Right cardiac atrium (tissue), 5 donors: Measurements from ENCODE around the gene MPST. TPM values are rescaled to one million over a fixed set of nuclear protein-coding genes. Genes with fewer than 3 reads are reported as not detected.

Experiments used
- ATAC-seq, 2 donors: fragments of 200-7000 bp; cut with Tn5 transposase; one replicate each; pipeline versions ENCODE4 v1.8.0 to v1.9.1; 2020; ENCODE audit warnings: moderate library complexity in 2 of 2, mild to moderate bottlenecking in 1 of 2
- DNase-seq, 3 donors: peaks; one replicate each; pipeline ENCODE4 v3.0.0-alpha.2; 2020
- H3K27ac ChIP-seq: one replicate; pipeline ENCODE4 v1.5.1; 2013; ENCODE audit warnings: mild to moderate bottlenecking, low read length, control low read depth, moderate library complexity
- H3K27me3 ChIP-seq: one replicate; pipeline ENCODE4 v1.6.1; 2013; ENCODE audit not compliant: control insufficient read depth, insufficient read depth
- H3K4me1 ChIP-seq: one replicate; pipeline ENCODE4 v1.6.1; 2013; ENCODE audit warnings: low read length; ENCODE audit not compliant: control insufficient read depth, insufficient read depth
- H3K4me3 ChIP-seq: one replicate; pipeline ENCODE4 v1.5.1; 2013; ENCODE audit warnings: low read length, control low read depth
- H3K9me3 ChIP-seq: one replicate; pipeline ENCODE4 v1.6.1; 2013; ENCODE audit warnings: low read length; ENCODE audit not compliant: control insufficient read depth
- WGBS: extraction: QIAGEN DNeasy Blood & Tissue Kit; methylation state at CpG from one replicate; pipeline ENCODE4 v1.1.7; 2013; 5-methylcytosine and 5-hydroxymethylcytosine counted together
- intact Hi-C, 4 donors: fragments of 100-400 bp; cut with DNase I; formaldehyde crosslinking; loops; one replicate each; pipeline versions ENCODE4 v1.11.0 to v1.14.0; 2022 to 2023
- long read RNA-seq, 4 donors: library from polyadenylated mRNA; unstranded; transcript quantifications; one replicate each; pipeline ENCODE4 v2.0.0, GENCODE V29; 2020 to 2021
- polyA plus RNA-seq: library from polyadenylated mRNA; stranded (reverse); fragments of 200-250 nt; gene quantifications from one replicate; pipeline ENCODE4 v1.2.3, GENCODE V29; 2013
- total RNA-seq, 4 donors: library from RNA; stranded (reverse); fragmentation: NEBNext Ultra II Directional; extraction: Animal tissue kit (Norgen Biotek cat#: 25700); gene quantifications; one replicate each; pipeline ENCODE4 v1.2.1, GENCODE V29; 2021
- donor health status: healthy with polysubstance abuse.
- donor health status: DM: no; HTN: yes; CAD: no.
- donor health status: DM: no; HTN: no; CAD: no.
- donor health status: DM: no; HTN: yes; CAD: no; lungs with severe emphysema.
- donor health status: DM: yes; HTN: yes; CAD: no.

Gene MPST
- total RNA-seq (10 to 100 TPM; 49.6 to 65.7 (median 54.2) TPM), polyA plus RNA-seq (93.0 TPM)
- long read RNA-seq, donor 1, transcript MPST-206 (3 exons, 1,331 nt), result major isoform, 183 of 256 reads
- long read RNA-seq, donor 1, transcript MPST-203 (3 exons, 1,345 nt), result minor isoform, 25 of 256 reads
- long read RNA-seq, donor 1, partial matches to known transcripts, result 21 of 256 reads
- long read RNA-seq, donor 1, other reads (novel, unspliced or antisense), result 22 of 256 reads
- long read RNA-seq, donor 2, transcript MPST-203 (3 exons, 1,345 nt), result minor isoform, 15 of 147 reads
- long read RNA-seq, donor 2, transcript MPST-206 (3 exons, 1,331 nt), result major isoform, 97 of 147 reads
- long read RNA-seq, donor 2, partial matches to known transcripts, result 14 of 147 reads
- long read RNA-seq, donor 2, other reads (novel, unspliced or antisense), result 18 of 147 reads
- long read RNA-seq, donor 3, transcript MPST-206 (3 exons, 1,331 nt), result major isoform, 122 of 254 reads
- long read RNA-seq, donor 3, transcript MPST-201 (4 exons, 1,504 nt), result minor isoform, 5 of 254 reads
- long read RNA-seq, donor 3, transcript MPST-203 (3 exons, 1,345 nt), result minor isoform, 49 of 254 reads
- long read RNA-seq, donor 3, partial matches to known transcripts, result 52 of 254 reads
- long read RNA-seq, donor 3, other reads (novel, unspliced or antisense), result 24 of 254 reads
- long read RNA-seq, donor 4, transcript MPST-203 (3 exons, 1,345 nt), result minor isoform, 22 of 181 reads
- long read RNA-seq, donor 4, transcript MPST-201 (4 exons, 1,504 nt), result minor isoform, 6 of 181 reads
- long read RNA-seq, donor 4, transcript MPST-206 (3 exons, 1,331 nt), result major isoform, 99 of 181 reads
- long read RNA-seq, donor 4, partial matches to known transcripts, result 13 of 181 reads
- long read RNA-seq, donor 4, other reads (novel, unspliced or antisense), result 40 of 181 reads

GRCh38 chr22:37019309-37020191, at the start of gene MPST, which contains the start of gene TST:
TSS of gene MPST (plus strand) at chr22:37019742. CDS start at chr22:37019837, 95 bp downstream.
TSS of gene TST (minus strand) at chr22:37019447. CDS start at chr22:37018732, 715 bp downstream.
- H3K27ac ChIP-seq, result peak within 1 kb of the TSS; percentile 97
- H3K4me1 ChIP-seq, result peaks cover 24% of the 10 kb centered on the region
- under 1% methylated on average over 105 of the region's 107 CpGs for WGBS
- H3K9me3 ChIP-seq, result no peaks in the 10 kb centered on the region
- H3K4me3 ChIP-seq, result peak within 1 kb of the TSS; percentile 69
- intact Hi-C loops, result no loop called here
- DNase-seq (peak; percentile 85 to 95 (median 93)), ATAC-seq (peak; percentile 87 to 88)
- no peaks in the 10 kb centered on the region for H3K27me3 ChIP-seq

- WGBS, result 75% methylated on average over 19 of the region's 19 CpGs
- H3K4me3 ChIP-seq, result no peak overlapping the region
- no peaks in the 10 kb centered on the region for H3K27me3 ChIP-seq
- no peaks in the 10 kb centered on the region for H3K4me1 ChIP-seq
- intact Hi-C loops, result loop anchor here in 2 of 4 donors (10.0 kb wide), 3 partner anchors 97 to 187 kb away; partner anchors contain the start of gene NCF4 (in 1 of the 2)
- DNase-seq (no peak), ATAC-seq (no peak)
- H3K9me3 ChIP-seq, result no peaks in the 10 kb centered on the region
- H3K27ac ChIP-seq, result no peak overlapping the region
These were observed 48.0 kb upstream of the MPST start for GRCh38 chr22:36971341-36972125.

GRCh38 chr22:36976606-36977005, 42.9 kb upstream of the MPST start:
- DNase-seq, result no peak
- ATAC-seq, result no peak
- WGBS, result 90% methylated on average over 4 of the region's 4 CpGs
- Histone ChIP-seq H3K27me3 (no peaks in the 10 kb centered on the region), H3K9me3 (no peaks in the 10 kb centered on the region), H3K27ac (no peak overlapping the region), H3K4me1 (no peaks in the 10 kb centered on the region), H3K4me3 (no peak overlapping the region)
- intact Hi-C loops, result loop anchor here in 3 of 4 donors (5.0 to 10.0 kb wide), 4 partner anchors 102 to 194 kb away; partner anchors contain the start of gene NCF4 (in 1 of the 3)

GRCh38 chr22:36977401-36977861, 42.1 kb upstream of the MPST start:
- 21% methylated on average over 13 of the region's 13 CpGs for WGBS
- ATAC-seq (peak; percentile 73 to 77), DNase-seq (peak; percentile 51 to 84 (median 84))
- intact Hi-C loops, result loop anchor here in 3 of 4 donors (5.0 to 10.0 kb wide), 4 partner anchors 103 to 195 kb away; partner anchors contain the start of gene NCF4 (in 1 of the 3)
- Histone ChIP-seq H3K4me1 (no peaks in the 10 kb centered on the region), H3K27ac (no peak overlapping the region), H3K4me3 (peak overlapping the region; percentile 39), H3K9me3 (no peaks in the 10 kb centered on the region), H3K27me3 (no peaks in the 10 kb centered on the region)

GRCh38 chr22:36977947-36978660, 41.4 kb upstream of the MPST start:
- Histone ChIP-seq H3K27ac (no peak overlapping the region), H3K4me3 (peak overlapping the region; percentile 39), H3K9me3 (no peaks in the 10 kb centered on the region), H3K4me1 (no peaks in the 10 kb centered on the region), H3K27me3 (no peaks in the 10 kb centered on the region)
- intact Hi-C loops, result loop anchor here in 3 of 4 donors (5.0 to 10.0 kb wide), 4 partner anchors 103 to 196 kb away; partner anchors contain the start of gene NCF4 (in 1 of the 3)
- DNase-seq, result peak; percentile 92 to 96 (median 95)
- WGBS, result 15% methylated on average over 18 of the region's 18 CpGs
- peak; percentile 96 to 97 for ATAC-seq

- no peak overlapping the region for H3K27ac ChIP-seq
- no peak overlapping the region for H3K4me3 ChIP-seq
- no peak for DNase-seq
- H3K27me3 ChIP-seq, result no peaks in the 10 kb centered on the region
- ATAC-seq, result no peak
- H3K9me3 ChIP-seq, result no peaks in the 10 kb centered on the region
- intact Hi-C loops, result loop anchor here in 3 of 4 donors (5.0 to 10.0 kb wide), 4 partner anchors 104 to 197 kb away; partner anchors contain the start of gene NCF4 (in 1 of the 3)
- no peaks in the 10 kb centered on the region for H3K4me1 ChIP-seq
- 90% methylated on average over 13 of the region's 13 CpGs for WGBS
These were observed 40.3 kb upstream of the MPST start for GRCh38 chr22:36979016-36979910.

GRCh38 chr22:36981247-36981775, 38.2 kb upstream of the MPST start:
- no peak for ATAC-seq

GRCh38 chr22:36982136-36982535, 37.4 kb upstream of the MPST start:
- 49% methylated on average over 5 of the region's 5 CpGs for WGBS
- DNase-seq (no peak), ATAC-seq (no peak)
- Histone ChIP-seq H3K4me3 (no peak overlapping the region), H3K9me3 (no peaks in the 10 kb centered on the region), H3K27me3 (no peaks in the 10 kb centered on the region), H3K4me1 (no peaks in the 10 kb centered on the region), H3K27ac (no peak overlapping the region)
- intact Hi-C loops, result no loop called here

More at GRCh38 chr22:36981247-36981775, 38.2 kb upstream of the MPST start:
- 77% methylated on average over 16 of the region's 16 CpGs for WGBS
- intact Hi-C loops, result no loop called here
- DNase-seq, result no peak
- H3K27me3 ChIP-seq, result no peaks in the 10 kb centered on the region
- no peaks in the 10 kb centered on the region for H3K9me3 ChIP-seq
- no peaks in the 10 kb centered on the region for H3K4me1 ChIP-seq
- no peak overlapping the region for H3K4me3 ChIP-seq
- H3K27ac ChIP-seq, result no peak overlapping the region
